Kidney epithelial cell (primary cell): ENCODE measurements around the gene FGF2. TPM values are rescaled to one million over a fixed set of nuclear protein-coding genes. Genes with fewer than 3 reads are reported as not detected.

Source experiments
- DNase-seq: peaks from one replicate; pipeline ENCODE4 v3.0.0-alpha.2; 2010; ENCODE audit warnings: low read depth
- H3K27me3 ChIP-seq: 2 replicates; pipeline ENCODE4 v1.6.0; 2011; ENCODE audit warnings: low read length; ENCODE audit not compliant: control insufficient read depth, insufficient read depth
- H3K36me3 ChIP-seq: 2 replicates; pipeline ENCODE4 v1.5.1; 2011; ENCODE audit warnings: low read length; ENCODE audit not compliant: control insufficient read depth, insufficient read depth
- H3K4me3 ChIP-seq: 2 replicates; pipeline ENCODE4 v1.5.1; 2011; ENCODE audit warnings: low read depth, mild to moderate bottlenecking, control low read depth, low read length
- CTCF ChIP-seq: IDR thresholded peaks from 2 replicates; pipeline ENCODE4 v1.5.1; 2011; ENCODE audit warnings: mild to moderate bottlenecking, moderate library complexity, low read length, control low read depth, inconsistent platforms; ENCODE audit not compliant: insufficient read depth, poor library complexity, severe bottlenecking
- total RNA-seq: library from RNA; depleted of rRNA; stranded (reverse); fragments of >200 nt; gene quantifications from 2 replicates; pipeline ENCODE4 v1.2.3, GENCODE V29; 2015

Gene FGF2
- total RNA-seq, 1 donor from 2014 or later: 29.4 TPM

GRCh38 chr4:122796801-122797404, 29.7 kb upstream of the FGF2 start:
- Histone ChIP-seq H3K36me3 (no peaks in the 10 kb centered on the region), H3K27me3 (no peaks in the 10 kb centered on the region), H3K4me3 (no peak overlapping the region)
- no peak for TF ChIP-seq CTCF
- no peak for DNase-seq

- Histone ChIP-seq H3K4me3 (no peak overlapping the region), H3K36me3 (no peaks in the 10 kb centered on the region), H3K27me3 (no peaks in the 10 kb centered on the region)
- no peak for DNase-seq
- TF ChIP-seq CTCF: no peak
These were observed 29.1 kb upstream of the FGF2 start for GRCh38 chr4:122797405-122798094.

- no peaks in the 10 kb centered on the region for H3K36me3 ChIP-seq
- TF ChIP-seq CTCF: peak; percentile 9
- H3K4me3 ChIP-seq: no peak overlapping the region
- H3K27me3 ChIP-seq: no peaks in the 10 kb centered on the region
- peak; percentile 57 for DNase-seq
These were observed 28.5 kb upstream of the FGF2 start for GRCh38 chr4:122798101-122798500.

GRCh38 chr4:122798917-122799316, 27.7 kb upstream of the FGF2 start:
- TF ChIP-seq CTCF: no peak
- Histone ChIP-seq H3K36me3 (no peaks in the 10 kb centered on the region), H3K27me3 (no peaks in the 10 kb centered on the region), H3K4me3 (no peak overlapping the region)
- DNase-seq: no peak

GRCh38 chr4:122803788-122804208, 22.8 kb upstream of the FGF2 start:
- H3K4me3 ChIP-seq: no peak overlapping the region
- no peaks in the 10 kb centered on the region for H3K27me3 ChIP-seq
- H3K36me3 ChIP-seq: no peaks in the 10 kb centered on the region
- TF ChIP-seq CTCF: no peak
- no peak for DNase-seq
